Large intestine (tissue), 12 donors: ENCODE results near the gene TSPAN13. TPM values are rescaled to one million over a fixed set of nuclear protein-coding genes. Genes with fewer than 3 reads are reported as not detected.

Experiments used
- DNase-seq, 2 donors: peaks; one replicate each; pipeline versions ENCODE4 v3.0.0 to v3.0.0-alpha.2; 2013
- H3K27ac ChIP-seq: one replicate; pipeline ENCODE4 v1.5.1; 2013; ENCODE audit warnings: low read length
- H3K27me3 ChIP-seq: 2 replicates; pipeline ENCODE4 v1.6.1; 2013; ENCODE audit warnings: low read length; ENCODE audit not compliant: control insufficient read depth, insufficient read depth
- H3K36me3 ChIP-seq: 2 replicates; pipeline ENCODE4 v1.6.1; 2013; ENCODE audit warnings: low read length; ENCODE audit not compliant: control insufficient read depth, insufficient read depth
- H3K4me1 ChIP-seq: one replicate; pipeline ENCODE4 v1.6.1; 2013; ENCODE audit warnings: low read length; ENCODE audit not compliant: control insufficient read depth, insufficient read depth
- H3K4me3 ChIP-seq: one replicate; pipeline ENCODE4 v1.5.1; 2013; ENCODE audit warnings: low read length
- H3K9me3 ChIP-seq: one replicate; pipeline ENCODE4 v1.6.1; 2013; ENCODE audit warnings: mild to moderate bottlenecking, low read depth, low read length, moderate library complexity; ENCODE audit not compliant: control insufficient read depth
- WGBS: methylation state at CpG from one replicate; pipeline ENCODE4 v1.1.5; 2013; ENCODE audit warnings: low lambda C conversion rate; ENCODE audit not compliant: insufficient coverage; 5-methylcytosine and 5-hydroxymethylcytosine counted together
- long read RNA-seq, 11 donors: transcript quantifications; one replicate each; lab custom pipeline, GENCODE V29; 2026
- polyA plus RNA-seq: library from polyadenylated mRNA; unstranded; fragments of 120-200 nt; gene quantifications from one replicate; pipeline ENCODE4 v1.2.1, GENCODE V29; 2013

Gene TSPAN13
- 189 TPM for polyA plus RNA-seq
- long read RNA-seq, donor 1, transcript TSPAN13-201 (6 exons, 2,093 nt): major isoform, 48 of 1,166 reads
- long read RNA-seq, donor 1, partial matches to known transcripts: 1,001 of 1,166 reads
- long read RNA-seq, donor 1, other reads (novel, unspliced or antisense): 117 of 1,166 reads
- long read RNA-seq, donor 2, transcript TSPAN13-201 (6 exons, 2,093 nt): major isoform, 87 of 3,403 reads
- long read RNA-seq, donor 2, partial matches to known transcripts: 3,290 of 3,403 reads
- long read RNA-seq, donor 2, other reads (novel, unspliced or antisense): 26 of 3,403 reads
- long read RNA-seq, donor 3, transcript TSPAN13-201 (6 exons, 2,093 nt): major isoform, 139 of 7,504 reads
- long read RNA-seq, donor 3, partial matches to known transcripts: 6,933 of 7,504 reads
- long read RNA-seq, donor 3, other reads (novel, unspliced or antisense): 432 of 7,504 reads
- long read RNA-seq, donor 4, transcript TSPAN13-201 (6 exons, 2,093 nt): major isoform, 12 of 262 reads
- long read RNA-seq, donor 4, partial matches to known transcripts: 238 of 262 reads
- long read RNA-seq, donor 4, other reads (novel, unspliced or antisense): 12 of 262 reads
- long read RNA-seq, donor 5, transcript TSPAN13-201 (6 exons, 2,093 nt): major isoform, 45 of 908 reads
- long read RNA-seq, donor 5, partial matches to known transcripts: 771 of 908 reads
- long read RNA-seq, donor 5, other reads (novel, unspliced or antisense): 92 of 908 reads
- long read RNA-seq, donor 6, transcript TSPAN13-201 (6 exons, 2,093 nt): major isoform, 100 of 1,571 reads
- long read RNA-seq, donor 6, partial matches to known transcripts: 1,445 of 1,571 reads
- long read RNA-seq, donor 6, other reads (novel, unspliced or antisense): 26 of 1,571 reads
- long read RNA-seq, donor 7, transcript TSPAN13-201 (6 exons, 2,093 nt): major isoform, 25 of 32 reads
- long read RNA-seq, donor 7, partial matches to known transcripts: 7 of 32 reads
- long read RNA-seq, donor 7, other reads (novel, unspliced or antisense): 0 of 32 reads
- long read RNA-seq, donor 8, transcript TSPAN13-201 (6 exons, 2,093 nt): major isoform, 90 of 3,388 reads
- long read RNA-seq, donor 8, partial matches to known transcripts: 2,981 of 3,388 reads
- long read RNA-seq, donor 8, other reads (novel, unspliced or antisense): 317 of 3,388 reads
- long read RNA-seq, donor 9, transcript TSPAN13-201 (6 exons, 2,093 nt): major isoform, 86 of 2,005 reads
- long read RNA-seq, donor 9, partial matches to known transcripts: 1,875 of 2,005 reads
- long read RNA-seq, donor 9, other reads (novel, unspliced or antisense): 44 of 2,005 reads
- long read RNA-seq, donor 10, transcript TSPAN13-201 (6 exons, 2,093 nt): major isoform, 91 of 1,748 reads
- long read RNA-seq, donor 10, partial matches to known transcripts: 1,519 of 1,748 reads
- long read RNA-seq, donor 10, other reads (novel, unspliced or antisense): 138 of 1,748 reads
- long read RNA-seq, donor 11, transcript TSPAN13-201 (6 exons, 2,093 nt): major isoform, 61 of 1,742 reads
- long read RNA-seq, donor 11, partial matches to known transcripts: 1,653 of 1,742 reads
- long read RNA-seq, donor 11, other reads (novel, unspliced or antisense): 28 of 1,742 reads

- Histone ChIP-seq H3K36me3 (no peaks in the 10 kb centered on the region), H3K4me1 (no peaks in the 10 kb centered on the region), H3K27ac (peak within 1 kb of the TSS; percentile 94), H3K27me3 (no peaks in the 10 kb centered on the region), H3K4me3 (peak within 1 kb of the TSS; percentile 95), H3K9me3 (no peaks in the 10 kb centered on the region)
- 54% methylated on average over 2 of the region's 48 CpGs for WGBS
- peak; percentile 97 to 99 for DNase-seq
Observed at GRCh38 chr7:16753102-16753931, at the start of gene TSPAN13. Gene TSPAN13 (plus strand): TSS chr7:16753755. CDS start chr7:16753968, 213 bp downstream.

GRCh38 chr7:16708511-16708910 lies 45.0 kb upstream of the TSPAN13 start:
- Histone ChIP-seq H3K9me3 (no peaks in the 10 kb centered on the region), H3K27me3 (no peaks in the 10 kb centered on the region), H3K4me1 (no peaks in the 10 kb centered on the region), H3K36me3 (peaks cover 18% of the 10 kb centered on the region), H3K27ac (no peak overlapping the region), H3K4me3 (no peak overlapping the region)
- DNase-seq: no peak
- WGBS: 92% methylated on average over 2 of the region's 4 CpGs

DNA sequence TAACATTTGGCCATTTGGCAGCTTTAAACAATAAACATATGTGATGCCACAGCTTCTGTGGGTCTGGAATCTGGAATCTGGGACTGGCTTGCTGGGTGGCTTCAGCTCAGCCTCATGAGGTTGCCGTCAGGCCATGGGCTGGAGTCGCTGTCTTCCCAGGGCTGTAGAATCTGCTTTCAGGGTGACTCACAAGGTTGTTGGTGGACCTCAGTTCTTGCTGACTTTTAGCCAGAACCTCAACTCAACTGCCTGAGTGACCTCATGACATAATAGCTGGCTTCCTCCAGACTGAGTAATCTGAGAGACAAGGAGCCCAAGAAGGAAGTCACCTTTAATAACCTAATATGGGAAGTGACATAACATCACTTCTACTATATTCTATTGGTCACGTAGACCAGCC lies 44.6 kb upstream of the TSPAN13 start:
- Histone ChIP-seq H3K36me3 (peaks cover 18% of the 10 kb centered on the region), H3K27me3 (no peaks in the 10 kb centered on the region), H3K4me1 (no peaks in the 10 kb centered on the region), H3K9me3 (no peaks in the 10 kb centered on the region), H3K4me3 (no peak overlapping the region), H3K27ac (no peak overlapping the region)
- WGBS: no CpG with 5 or more reads among the region's 3 CpGs
- peak in 1 of 2 donors; percentile 36 for DNase-seq

DNA sequence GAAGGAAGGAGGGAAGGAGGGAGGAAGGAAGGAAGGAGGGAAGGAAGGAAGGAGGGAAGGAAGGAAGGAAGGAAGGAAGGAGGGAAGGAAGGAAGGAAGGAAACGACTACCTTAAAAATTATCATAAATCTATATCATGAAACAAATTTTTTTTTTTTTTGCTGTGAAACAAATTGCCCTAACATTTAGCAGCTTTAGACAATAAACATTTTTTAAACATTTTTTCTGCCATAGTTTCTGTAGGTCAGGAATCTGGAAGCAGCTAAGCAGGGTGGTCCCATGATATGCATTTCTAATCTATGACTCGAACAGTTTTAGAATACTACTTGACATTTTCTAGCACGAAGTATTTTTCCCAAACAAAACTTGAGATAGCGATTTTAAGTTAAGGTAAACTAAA lies 42.9 kb upstream of the TSPAN13 start:
- Histone ChIP-seq H3K4me3 (no peak overlapping the region), H3K27ac (no peak overlapping the region), H3K27me3 (no peaks in the 10 kb centered on the region), H3K9me3 (no peaks in the 10 kb centered on the region), H3K4me1 (no peaks in the 10 kb centered on the region), H3K36me3 (peaks cover 12% of the 10 kb centered on the region)
- WGBS: 100% methylated on average over 3 of the region's 4 CpGs
- DNase-seq: no peak

GRCh38 chr7:16711730-16712129 lies 41.8 kb upstream of the TSPAN13 start:
- no peaks in the 10 kb centered on the region for H3K9me3 ChIP-seq
- H3K27me3 ChIP-seq: no peaks in the 10 kb centered on the region
- H3K4me3 ChIP-seq: no peak overlapping the region
- H3K27ac ChIP-seq: no peak overlapping the region
- H3K36me3 ChIP-seq: peaks cover 6% of the 10 kb centered on the region
- no peaks in the 10 kb centered on the region for H3K4me1 ChIP-seq
- no peak for DNase-seq
- 95% methylated on average over 2 of the region's 4 CpGs for WGBS

DNA sequence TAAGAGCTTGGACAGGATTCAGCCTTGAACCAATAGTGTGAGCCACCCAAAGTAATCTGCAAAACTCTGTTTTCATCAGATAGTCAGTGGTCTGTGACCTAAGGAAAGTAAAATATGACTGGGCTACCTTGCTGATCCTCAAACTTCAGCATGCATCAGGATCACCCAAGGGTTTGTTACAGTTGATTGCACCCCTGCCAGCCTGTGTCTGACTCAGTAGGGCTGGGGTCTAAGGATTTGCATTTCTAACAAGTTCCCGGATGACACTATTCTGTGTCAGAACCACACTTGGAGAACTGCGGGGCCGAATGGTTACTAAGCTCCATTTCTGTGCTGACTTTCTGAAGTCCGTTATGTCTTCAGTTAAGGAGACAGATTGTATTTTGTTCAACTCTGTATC lies 40.6 kb upstream of the TSPAN13 start:
- WGBS: no CpG with 5 or more reads among the region's 4 CpGs

GRCh38 chr7:16715928-16716327 lies 37.6 kb upstream of the TSPAN13 start:
- Histone ChIP-seq H3K27ac (no peak overlapping the region), H3K9me3 (no peaks in the 10 kb centered on the region), H3K27me3 (no peaks in the 10 kb centered on the region), H3K36me3 (no peaks in the 10 kb centered on the region), H3K4me3 (no peak overlapping the region), H3K4me1 (peaks cover 11% of the 10 kb centered on the region)
- DNase-seq: no peak

More for the DNA sequence above, 40.6 kb upstream of the TSPAN13 start:
- no peak for DNase-seq
- Histone ChIP-seq H3K36me3 (peaks cover under 1% of the 10 kb centered on the region), H3K4me1 (no peaks in the 10 kb centered on the region), H3K27ac (no peak overlapping the region), H3K4me3 (no peak overlapping the region), H3K9me3 (no peaks in the 10 kb centered on the region), H3K27me3 (no peaks in the 10 kb centered on the region)

DNA sequence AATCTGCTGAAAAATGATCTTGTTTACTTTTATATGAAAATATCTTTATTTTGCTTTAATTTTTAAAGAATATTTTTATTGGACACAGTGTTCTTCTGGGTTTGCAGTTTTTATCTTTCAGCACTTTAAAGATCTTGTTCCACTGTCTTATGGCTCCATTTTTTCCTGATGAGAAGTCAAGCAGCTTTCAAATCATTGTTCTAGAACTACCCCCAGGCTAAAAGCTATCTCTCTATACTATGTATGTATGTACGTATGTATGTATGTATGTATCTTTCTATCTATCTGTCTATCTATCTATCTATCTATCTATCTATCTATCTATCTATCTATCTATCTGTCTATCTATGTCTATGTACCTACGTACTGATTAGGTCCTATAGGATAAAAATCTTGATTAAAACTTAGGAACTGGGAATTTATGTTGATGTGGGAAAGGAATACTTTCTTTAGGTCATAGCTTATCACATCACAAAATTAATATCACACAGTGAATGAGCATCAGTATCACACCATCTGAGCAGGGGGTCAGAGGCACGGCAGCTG lies 35.4 kb upstream of the TSPAN13 start:
- WGBS: 40% methylated on average over 1 of the region's 3 CpGs
- Histone ChIP-seq H3K4me1 (peaks cover 11% of the 10 kb centered on the region), H3K4me3 (no peak overlapping the region), H3K27ac (peak overlapping the region; percentile 92), H3K9me3 (no peaks in the 10 kb centered on the region), H3K27me3 (no peaks in the 10 kb centered on the region), H3K36me3 (no peaks in the 10 kb centered on the region)
- no peak for DNase-seq

- Histone ChIP-seq H3K36me3 (no peaks in the 10 kb centered on the region), H3K4me3 (no peak overlapping the region), H3K27ac (peak overlapping the region; percentile 92), H3K27me3 (no peaks in the 10 kb centered on the region), H3K4me1 (peaks cover 11% of the 10 kb centered on the region), H3K9me3 (no peaks in the 10 kb centered on the region)
- DNase-seq: peak in 1 of 2 donors; percentile 69
- WGBS: no CpG with 5 or more reads among the region's 1 CpG
Observed at GRCh38 chr7:16719699-16720098, 33.9 kb upstream of the TSPAN13 start.
